ENCODE results near the gene LGALS3BP.

Gene LGALS3BP

DNA sequence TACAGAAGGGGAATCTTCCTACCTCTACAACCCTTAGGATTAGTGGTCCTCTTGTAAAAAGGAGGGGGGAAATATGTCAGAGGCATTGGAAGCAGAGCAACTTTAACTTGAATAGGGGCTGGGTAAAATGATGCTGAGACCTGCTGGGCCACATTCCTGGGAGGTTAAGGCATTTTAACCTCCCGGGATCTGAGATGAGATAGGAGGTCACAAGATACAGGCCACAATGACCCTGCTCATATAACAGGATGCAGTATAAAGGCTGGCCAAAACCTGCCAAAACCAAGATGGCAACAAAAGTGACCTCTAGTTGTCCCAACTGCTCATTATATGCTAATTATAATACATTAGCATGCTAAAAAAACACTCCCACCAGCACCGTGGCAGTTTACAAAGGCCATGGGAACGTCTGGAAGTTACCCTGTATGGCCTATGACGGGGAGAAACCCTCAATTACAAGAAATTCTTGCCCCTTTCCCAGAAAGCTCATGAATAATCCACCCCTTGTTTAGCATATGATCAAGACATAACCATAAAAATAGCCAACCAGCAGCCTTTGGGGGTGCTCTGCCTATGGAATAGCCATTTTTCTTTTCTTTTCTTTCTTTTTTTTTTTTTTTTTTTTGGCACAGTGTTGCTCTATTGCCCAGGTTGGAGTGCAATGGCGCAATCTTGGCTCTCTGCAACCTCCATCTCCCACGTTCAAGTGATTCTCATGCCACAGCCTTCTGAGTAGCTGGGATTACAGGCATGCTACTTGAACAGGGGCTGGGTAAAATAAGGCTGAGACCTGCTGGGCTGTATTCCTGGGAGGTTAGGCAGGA lies 38.0 kb upstream of the LGALS3BP start:
- no peak for DNase-seq (ENCODE audit: low read depth in 2 of 2, low spot score in 1 of 2)

DNA sequence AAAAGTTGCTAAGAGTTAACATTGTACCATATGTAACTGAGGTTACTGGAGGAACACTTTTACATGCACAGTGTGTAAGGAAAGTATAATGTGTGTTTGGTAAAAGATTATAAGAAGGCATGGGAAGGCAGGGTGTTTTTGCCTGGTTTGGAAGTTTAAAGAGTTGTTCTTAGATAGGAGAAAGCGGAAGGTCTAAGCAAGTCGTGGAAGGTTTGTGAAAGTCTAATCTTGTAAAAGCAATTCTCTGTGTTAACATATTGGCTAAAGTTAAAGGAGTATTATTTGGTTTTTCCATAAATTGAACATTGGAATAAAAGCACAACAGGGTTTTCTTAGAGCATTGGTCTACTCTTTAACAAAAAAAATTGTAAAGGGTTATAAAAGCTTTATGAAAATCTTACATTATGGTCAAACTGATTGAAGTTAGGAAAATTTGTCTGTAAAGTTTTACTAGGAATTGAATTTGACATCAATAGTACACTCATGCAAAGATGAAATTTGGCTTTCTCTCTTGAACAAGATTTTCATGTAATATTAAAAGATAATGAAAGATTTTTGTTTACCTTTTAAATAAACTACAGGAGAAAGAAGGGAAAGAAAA lies 34.5 kb upstream of the LGALS3BP start:
- DNase-seq (ENCODE audit: low read depth in 2 of 2, low spot score in 1 of 2): no peak

DNA sequence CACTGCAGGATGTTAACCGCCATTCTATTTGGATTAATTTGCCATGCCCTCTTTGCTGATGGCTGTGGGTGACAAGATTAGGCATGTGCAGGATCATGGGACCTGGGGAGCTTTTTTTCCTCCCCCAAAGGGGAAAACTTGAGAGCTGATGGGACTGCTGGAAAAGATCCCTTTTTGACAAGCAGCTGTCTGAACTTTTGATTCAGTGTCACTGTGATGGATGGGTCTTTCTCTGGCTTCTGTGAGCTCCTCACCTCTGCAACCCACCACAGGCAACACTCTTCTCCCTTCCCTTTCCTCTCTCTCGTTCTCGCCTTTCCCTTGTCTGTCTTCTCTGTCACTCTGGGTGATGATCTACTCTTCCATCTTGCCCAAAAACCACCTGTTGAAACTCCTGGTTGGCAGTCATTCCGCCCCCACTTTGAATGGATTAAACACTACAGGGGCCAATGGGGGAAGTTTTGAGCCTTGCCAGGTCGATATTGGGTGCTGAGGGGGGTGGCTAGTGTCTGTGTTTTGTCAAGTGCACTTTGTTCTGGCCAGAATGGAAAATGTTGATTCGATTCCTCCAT lies 32.9 kb upstream of the LGALS3BP start:
- DNase-seq (ENCODE audit: low read depth in 2 of 2, low spot score in 1 of 2): no peak

DNA sequence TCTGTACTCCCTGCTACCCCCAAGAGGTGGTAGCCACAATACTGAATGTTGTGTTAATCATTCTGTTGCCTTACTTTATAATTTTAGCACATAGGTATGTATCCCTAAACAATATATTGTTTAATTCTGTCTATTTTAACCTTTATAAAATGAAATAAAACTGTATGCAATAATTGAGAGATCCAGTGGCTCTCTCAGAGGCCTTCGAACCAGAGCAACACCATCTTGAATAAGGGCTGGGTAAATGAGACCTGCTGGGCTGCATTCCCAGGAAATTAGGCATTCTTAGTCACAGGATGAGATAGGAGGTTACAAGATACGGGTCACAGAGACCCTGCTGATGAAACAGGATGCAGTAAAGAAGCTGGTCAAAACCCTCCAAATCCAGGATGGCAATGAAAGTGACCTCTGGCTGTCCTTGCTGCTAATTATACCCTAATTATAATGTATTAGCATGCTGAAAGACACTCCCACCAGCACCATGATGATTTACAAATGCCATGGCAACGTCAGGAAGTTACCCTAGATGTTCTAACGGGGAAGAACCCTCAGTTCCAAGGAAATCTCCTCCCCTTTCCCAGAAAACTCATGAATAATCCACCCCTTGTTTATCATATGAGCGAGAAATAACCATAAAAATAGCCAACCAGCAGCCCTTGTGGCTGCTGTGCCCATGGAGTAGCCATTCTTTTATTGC lies 31.9 kb upstream of the LGALS3BP start:
- no peak for DNase-seq (ENCODE audit: low read depth in 2 of 2, low spot score in 1 of 2)

DNA sequence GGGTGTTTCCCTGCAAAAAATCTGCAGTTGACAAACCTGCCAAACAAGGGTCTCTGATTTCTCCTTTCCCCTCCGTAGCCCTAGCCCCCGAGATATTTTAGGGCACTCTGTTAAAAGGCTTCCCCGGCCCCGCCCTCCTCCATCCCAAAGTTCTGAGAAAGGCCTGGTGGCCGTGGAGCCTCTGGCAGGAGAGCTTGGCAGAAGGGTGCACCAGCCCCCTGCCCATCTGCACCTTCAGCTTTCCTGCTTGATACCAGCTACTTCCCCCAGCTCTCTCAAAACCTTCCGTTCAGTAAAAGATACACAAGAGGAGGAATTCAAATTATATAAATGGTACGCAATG lies 30.6 kb upstream of the LGALS3BP start:
- no peak for DNase-seq (ENCODE audit: low read depth in 2 of 2, low spot score in 1 of 2)

DNA sequence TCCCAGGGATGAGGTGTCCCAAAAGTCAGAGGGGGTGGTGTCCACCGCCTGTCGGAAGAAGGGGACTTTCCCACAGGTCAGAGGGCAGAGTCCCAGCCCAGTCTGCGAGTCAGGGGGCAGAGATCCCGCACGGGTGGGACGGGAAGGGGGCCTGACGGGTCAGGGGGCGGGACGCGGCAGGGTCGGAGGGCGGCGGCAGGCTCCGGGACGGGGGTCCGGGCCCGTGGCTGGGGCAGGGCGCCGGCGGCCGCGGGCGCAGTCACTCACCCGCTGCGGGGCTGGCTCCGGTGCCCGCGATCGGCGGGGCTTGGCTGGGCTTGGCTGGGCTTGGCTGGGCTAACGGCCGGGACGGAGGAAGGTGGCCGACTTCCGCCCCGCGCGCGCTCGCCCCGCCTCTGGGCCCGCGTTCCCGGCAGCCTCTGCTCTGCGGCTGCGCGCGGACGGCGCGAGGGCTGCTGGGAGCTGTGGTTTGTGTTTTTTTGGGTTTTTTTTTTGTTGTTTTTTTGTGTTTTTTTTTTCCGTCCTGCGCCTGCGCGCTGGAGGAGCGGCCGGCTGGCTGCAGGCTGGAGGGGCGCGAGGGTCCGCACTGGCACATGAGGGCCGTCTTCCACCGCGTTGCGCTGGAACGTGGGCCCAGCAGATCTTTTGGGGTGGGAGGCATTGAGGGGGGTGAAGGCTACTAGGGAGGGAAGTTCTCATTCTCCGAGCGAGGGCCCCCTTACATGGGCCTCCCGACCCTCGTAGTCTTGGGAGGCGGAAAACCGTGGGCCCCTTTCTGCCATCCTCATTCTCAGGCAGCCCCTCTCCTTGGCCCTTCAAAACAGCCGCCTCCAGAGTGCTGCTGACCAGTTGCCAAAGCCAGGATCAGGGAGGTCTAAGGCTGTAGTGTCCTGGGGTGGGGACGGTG lies 29.9 kb upstream of the LGALS3BP start, which contains the start of gene CANT1:
CANT1 (minus strand) TSS at position 368 of the 907 bp plus-strand sequence. CDS start 12,142 bp downstream, outside the sequence.
- peak; percentile 58 to 63 for DNase-seq (ENCODE audit: low read depth in 2 of 2, low spot score in 1 of 2)

DNA sequence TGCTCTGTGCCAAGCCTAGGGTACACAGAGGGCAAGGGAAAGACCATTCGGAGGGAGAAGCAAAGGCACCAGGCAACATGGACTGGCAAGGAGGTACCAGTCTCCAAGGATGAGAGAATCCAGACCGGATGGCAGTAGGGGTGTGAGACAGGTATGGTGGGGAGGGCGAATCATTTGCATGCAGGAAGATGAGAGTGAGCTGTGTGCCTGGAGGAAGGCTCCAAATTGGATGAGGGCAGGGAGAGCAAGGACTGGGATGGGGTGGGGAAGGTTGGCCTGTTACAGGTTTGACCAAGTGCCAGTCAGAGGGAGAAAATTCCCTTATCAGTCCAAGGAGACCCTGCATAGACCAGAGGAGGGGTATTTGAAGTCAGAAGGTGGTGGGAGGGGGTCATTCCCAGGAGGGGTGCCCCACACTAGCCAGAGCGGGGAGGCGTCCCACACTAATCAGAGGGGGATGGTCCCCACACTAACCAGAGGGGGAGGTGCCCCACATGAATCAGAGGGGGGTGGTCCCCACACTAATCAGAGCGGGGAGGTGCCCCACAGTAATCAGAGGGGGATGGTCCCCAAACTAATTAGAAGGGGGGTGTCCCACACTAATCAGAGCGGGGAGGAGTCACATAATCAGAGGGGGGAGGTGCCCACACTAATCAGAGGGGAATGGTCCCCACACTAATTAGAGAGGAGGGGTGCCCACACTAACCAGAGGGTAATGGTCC lies 29.1 kb upstream of the LGALS3BP start:
- no peak for DNase-seq (ENCODE audit: low read depth in 2 of 2, low spot score in 1 of 2)

DNA sequence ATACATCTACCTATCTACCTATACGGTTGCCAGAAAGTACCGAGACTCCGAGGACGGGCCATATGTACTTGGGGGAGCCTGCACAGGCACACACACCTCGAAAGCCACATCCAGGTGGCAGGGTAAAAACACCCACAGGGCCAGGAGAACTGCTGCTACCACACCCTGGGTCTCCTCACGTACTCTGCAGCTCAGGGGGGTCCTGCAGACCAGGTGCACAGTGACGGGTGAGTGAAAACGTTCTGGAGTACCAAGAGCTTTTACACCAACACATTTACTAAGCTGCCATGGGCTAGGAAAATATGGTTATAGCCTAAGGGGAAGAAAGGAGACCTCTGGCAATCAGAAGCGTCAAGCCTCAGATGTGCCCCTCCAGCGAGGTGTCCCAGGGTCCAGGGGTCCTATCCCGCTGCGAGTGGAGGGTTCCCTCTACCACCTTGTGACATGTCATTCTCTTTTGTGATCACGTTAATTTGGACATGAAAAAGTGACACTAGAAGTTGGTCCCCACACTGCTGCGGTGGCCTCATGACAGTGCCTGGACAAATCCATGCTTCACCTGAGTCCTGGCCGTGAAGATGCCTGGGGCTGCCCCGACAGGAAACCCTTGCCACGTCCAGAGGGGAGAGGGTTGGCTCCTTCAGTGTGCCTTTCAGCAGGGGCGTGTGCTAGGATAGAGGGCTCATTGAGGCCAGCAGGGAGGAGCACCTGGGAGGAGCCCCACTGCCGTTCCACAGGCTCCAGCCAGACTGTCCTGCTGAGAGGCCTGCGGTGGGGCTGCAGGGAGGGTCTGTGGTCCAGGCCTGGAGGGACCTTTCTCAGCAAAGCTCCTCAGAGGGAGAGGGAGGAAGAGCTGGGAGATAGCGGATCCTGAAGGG lies 28.0 kb upstream of the LGALS3BP start:
- no peak for DNase-seq (ENCODE audit: low read depth in 2 of 2, low spot score in 1 of 2)

DNA sequence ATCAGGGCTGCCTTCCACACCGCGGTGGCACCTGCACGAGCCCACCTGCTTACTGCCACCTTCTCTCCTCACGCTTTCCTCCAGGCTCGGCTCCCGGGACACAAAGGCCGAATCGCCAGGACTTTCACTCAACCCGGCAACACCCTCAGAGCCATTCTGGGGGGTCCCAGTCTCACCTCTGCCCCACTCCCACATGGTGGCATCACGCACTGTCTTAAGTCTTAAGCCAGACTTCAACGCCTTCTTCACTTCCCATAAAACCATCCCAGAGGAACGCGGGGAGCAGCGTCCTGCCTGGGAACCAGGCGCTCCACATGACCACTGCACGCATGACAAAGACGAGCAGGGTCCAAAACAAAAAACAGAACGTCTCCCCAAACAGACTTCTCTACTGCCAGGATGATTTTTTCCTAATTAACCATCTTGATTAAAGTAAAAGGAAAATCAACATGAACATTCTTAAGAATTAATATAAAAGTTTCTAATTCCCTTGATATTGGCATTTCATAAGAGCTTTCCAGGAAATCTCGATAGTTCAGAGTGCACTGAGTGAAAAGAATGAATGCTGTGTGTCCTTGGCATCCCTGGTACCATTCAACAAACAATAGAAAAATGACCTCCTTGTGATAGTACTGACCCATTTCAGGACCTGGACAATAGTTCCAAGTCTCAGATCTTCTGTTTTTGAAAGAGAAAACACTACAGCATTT lies 27.2 kb upstream of the LGALS3BP start:
- DNase-seq (ENCODE audit: low read depth in 2 of 2, low spot score in 1 of 2): no peak

DNA sequence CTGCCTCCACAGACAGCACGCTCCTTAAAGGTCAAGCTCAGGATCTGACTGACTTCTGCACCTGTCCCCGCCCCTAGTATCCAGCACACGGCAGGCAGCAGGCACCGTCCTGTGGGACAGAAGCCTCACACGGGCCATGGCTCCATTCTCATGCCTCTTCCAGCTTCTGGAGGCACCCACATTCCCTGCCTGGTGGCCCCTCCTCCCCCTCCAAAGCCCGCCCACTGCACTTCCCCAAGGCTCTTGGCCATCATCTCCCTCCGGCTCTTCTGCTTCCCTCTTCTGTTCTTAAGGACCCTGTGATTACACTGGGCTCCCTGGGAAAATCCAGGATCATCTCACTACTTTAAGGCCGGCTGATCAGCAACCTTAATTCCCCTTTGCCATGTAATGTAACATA lies 26.3 kb upstream of the LGALS3BP start:
- no peak for DNase-seq (ENCODE audit: low read depth in 2 of 2, low spot score in 1 of 2)

DNA sequence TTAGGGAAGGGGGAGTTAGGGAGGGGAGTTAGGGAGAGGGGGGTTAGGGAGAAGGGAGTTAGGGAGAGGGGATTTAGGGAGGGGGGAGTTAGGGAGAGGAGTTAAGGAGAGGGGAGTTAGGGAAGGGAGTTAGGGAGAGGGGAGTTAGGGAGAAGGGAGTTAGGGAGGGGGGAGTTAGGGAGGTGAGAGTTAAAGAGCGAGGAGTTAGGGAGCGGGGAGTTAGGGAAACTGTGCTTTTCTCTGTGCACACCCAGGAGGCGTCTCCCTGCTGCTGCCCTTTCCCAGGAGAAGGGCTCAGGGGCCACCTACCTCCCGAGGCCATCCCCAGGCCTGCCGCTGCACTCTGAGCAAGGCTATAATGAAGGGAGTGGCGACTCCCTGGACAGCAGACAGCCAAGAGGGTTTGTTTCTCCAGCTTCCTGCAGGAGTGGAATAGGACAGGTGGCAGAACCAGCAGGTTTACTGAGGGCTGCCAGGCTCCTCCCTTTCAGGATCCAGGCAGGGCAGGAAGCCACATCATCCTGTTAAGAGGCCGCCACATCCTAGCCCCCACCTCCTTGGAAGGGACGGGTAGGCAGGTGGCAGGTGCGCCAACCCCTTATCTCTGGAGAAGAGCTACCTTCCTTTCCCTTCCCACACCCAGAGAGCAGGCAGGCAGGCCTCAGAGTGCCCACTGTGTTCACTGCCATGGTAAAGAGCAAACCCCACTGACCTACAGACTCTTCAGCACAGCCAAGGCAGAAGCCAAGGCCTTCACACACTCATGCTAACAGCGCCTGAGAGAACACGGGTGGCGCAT lies 25.5 kb upstream of the LGALS3BP start:
- DNase-seq (ENCODE audit: low read depth in 2 of 2, low spot score in 1 of 2): no peak

DNA sequence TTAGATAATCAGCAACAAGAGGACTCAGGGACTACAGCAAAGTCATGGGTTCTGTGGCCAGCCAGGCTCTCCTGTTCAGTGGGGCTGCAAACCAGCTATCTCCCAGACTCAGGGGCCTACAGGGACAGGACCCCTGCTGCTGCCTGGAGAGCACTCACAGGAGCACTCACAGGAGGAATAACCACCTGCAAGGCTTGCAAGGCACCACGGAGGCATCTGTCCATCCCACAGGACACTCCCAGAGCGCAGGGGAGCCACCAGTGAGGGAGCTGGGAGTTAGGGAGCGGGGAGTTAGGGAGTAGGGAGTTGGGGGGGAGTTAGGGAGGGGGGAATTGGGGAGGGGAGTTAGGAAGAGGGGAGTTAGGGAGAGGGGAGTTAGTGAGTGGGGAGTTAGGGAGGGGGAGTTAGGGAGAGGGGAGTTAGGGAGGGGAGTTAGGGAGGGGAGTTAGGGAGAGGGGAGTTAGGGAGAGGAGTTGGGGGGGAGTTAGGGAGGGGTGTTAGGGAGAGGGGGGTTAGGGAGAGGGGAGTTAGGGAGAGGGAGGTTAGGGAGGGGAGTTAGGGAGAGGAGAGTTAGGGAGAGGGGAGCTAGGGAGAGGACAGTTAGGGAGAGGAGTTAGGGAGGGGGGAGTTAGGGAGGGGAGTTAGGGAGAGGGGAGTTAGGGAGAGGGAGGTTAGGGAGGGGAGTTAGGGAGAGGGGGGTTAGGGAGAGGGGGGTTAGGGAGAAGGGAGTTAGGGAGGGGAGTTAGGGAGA lies 24.1 kb upstream of the LGALS3BP start:
- DNase-seq (ENCODE audit: low read depth in 2 of 2, low spot score in 1 of 2): no peak

DNA sequence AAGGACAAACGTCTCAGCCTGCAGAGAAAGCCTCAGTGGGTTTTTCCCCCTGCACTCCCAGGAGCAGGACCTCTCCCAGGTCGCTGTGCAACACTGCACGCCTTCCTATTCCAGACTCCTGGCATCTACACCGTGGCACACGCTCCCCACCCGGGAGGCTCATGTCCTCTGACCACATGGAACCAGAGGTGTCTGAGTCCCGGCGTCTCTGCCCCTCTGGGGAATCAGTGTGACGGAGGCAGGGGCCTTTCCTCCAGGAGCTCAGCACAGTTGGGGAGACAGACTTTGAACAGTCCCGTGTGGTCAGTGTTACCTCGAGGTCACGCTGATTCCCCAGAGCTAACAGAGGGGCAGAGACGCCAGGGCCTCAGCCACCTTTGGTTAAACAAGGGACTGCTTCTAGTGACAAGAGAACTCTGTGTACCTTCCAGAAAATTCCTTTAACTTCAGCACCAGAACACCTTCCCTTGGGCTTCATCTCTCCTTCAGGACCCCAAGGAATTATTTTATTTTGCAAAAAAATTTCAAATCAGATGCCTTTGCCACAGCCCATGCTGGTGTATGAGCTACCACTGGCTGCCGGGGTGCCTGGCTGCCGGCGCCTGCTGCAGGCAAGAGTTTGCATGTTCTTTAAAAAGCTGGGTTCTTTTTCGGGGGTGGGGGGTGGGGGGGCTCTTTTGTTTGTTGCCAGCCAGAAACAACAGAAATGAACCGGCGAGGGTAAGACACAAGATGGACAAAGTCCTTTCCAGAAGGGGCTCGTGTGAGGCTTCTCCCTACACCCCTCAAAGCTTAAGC lies 23.3 kb upstream of the LGALS3BP start:
- no peak for DNase-seq (ENCODE audit: low read depth in 2 of 2, low spot score in 1 of 2)

DNA sequence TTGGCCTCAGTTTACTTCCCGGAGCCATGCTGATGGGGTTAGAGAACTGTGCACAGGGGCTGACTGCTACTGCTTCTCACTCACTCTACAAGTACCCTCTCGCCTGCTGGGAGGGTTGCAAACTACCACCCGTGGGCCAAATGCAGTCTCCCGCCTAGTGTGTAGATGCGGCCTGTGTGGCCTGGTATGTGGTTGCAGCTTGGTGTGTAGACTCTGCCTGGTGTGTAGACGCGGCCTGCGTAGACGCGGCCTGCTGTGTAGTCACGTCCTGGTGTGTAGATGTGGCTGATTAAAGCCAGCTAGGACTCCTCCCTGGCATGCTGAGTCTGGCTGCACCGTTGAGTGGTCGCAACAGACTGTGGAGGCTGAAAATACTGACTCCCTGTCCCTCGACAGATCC lies 22.6 kb upstream of the LGALS3BP start:
- DNase-seq (ENCODE audit: low read depth in 2 of 2, low spot score in 1 of 2): no peak

DNA sequence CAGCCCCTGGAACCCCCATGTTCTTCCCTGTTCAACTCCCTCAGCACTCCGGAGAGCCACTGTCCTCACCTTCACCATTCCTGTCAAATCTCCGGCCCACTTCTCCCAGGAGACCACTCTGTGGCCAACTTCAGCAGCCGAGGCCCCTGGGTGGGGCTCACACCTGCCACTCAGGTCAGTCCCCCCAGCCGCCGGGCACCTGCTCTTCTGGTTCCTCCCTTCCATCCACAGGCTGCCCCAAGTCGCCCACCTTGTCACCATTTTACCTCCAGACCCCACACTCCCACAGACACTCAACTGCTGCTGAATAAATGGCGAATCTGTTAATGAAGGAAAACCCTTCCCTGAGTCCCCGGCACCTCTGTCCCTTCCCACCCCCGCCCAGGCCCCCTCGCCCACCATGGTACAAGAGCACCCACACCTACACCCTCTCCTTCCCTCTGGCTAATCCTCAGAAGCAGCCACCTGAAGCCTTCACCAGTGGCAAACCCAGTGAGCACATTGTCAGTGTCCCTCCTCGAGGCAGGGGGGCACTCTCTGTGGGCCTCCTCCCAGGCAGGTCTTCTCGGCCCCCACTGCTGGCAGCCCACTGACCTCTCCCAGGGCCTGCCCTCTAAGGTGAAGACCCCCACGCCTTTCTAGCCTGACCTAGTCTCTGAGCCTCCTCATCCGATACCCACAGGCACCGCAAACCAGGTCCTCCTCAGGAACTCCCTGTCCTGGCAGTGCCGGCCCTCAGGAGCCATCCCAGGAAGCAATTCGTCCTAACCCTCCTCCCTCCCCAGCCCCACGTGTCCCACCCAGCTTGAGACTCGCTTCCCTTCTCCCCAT lies 21.7 kb upstream of the LGALS3BP start:
- no peak for DNase-seq (ENCODE audit: low read depth in 2 of 2, low spot score in 1 of 2)
